GM10248 (cell line): ENCODE data around the gene PADI1.

ENCODE experiments used
- CTCF ChIA-PET: fragments of 300-600 bp; sonication (Branson Sonifier 250); formaldehyde crosslinking; extraction: SDS; loops from one replicate; lab custom pipeline; 2021; ENCODE audit warnings: antibody characterized with exemption; lab: Yijun Ruan, JAX
- POLR2A ChIA-PET: fragments of 350-650 bp; sonication (Branson Sonifier 250); formaldehyde crosslinking; extraction: SDS; loops from one replicate; lab custom pipeline; 2020; ENCODE audit warnings: antibody characterized with exemption; lab: Yijun Ruan, JAX
- DNase-seq: peaks from one replicate; pipeline ENCODE4 v3.0.0; 2012; ENCODE audit errors: extremely low spot score
- CTCF ChIP-seq: IDR thresholded peaks from 2 replicates; pipeline ENCODE4 v1.5.1; 2012; ENCODE audit warnings: mild to moderate bottlenecking, low read depth; ENCODE audit errors: extremely low read depth, missing control alignments, control extremely low read depth

Gene PADI1

GRCh38 chr1:17225140-17225539 lies 20.2 kb downstream of the PADI1 start:
- POLR2A ChIA-PET, result no interaction called here
- DNase-seq, result no peak
- TF ChIP-seq CTCF, result no peak
- CTCF ChIA-PET, result interaction anchor here (1.3 to 1.8 kb wide), 2 partner anchors 13 to 100 kb away, joined by 5 to 8 read pairs; no protein-coding TSS in a partner anchor

GRCh38 chr1:17227358-17227915 lies 22.5 kb downstream of the PADI1 start:
- TF ChIP-seq CTCF, result no peak
- CTCF ChIA-PET, result interaction anchor here (3.1 kb wide), 1 partner anchor 10 kb away, joined by 11 read pairs; no protein-coding TSS in a partner anchor

GRCh38 chr1:17228619-17229018 lies 23.7 kb downstream of the PADI1 start:
- POLR2A ChIA-PET, result no interaction called here
- TF ChIP-seq CTCF, result no peak

More at GRCh38 chr1:17227358-17227915, 22.5 kb downstream of the PADI1 start:
- POLR2A ChIA-PET, result no interaction called here
- DNase-seq, result no peak

GRCh38 chr1:17229379-17229778 lies 24.5 kb downstream of the PADI1 start:
- POLR2A ChIA-PET, result no interaction called here
- no peak for DNase-seq
- CTCF ChIA-PET, result interaction anchor here (0.8 to 13.4 kb wide), 3 partner anchors 8 to 105 kb away, joined by 3 to 209 read pairs (median 11); partner anchors contain the start of gene PADI2
- no peak for TF ChIP-seq CTCF

More at GRCh38 chr1:17228619-17229018, 23.7 kb downstream of the PADI1 start:
- DNase-seq, result no peak
- CTCF ChIA-PET, result interaction anchor here (0.8 to 3.1 kb wide), 2 partner anchors 8 to 103 kb away, joined by 3 to 11 read pairs; no protein-coding TSS in a partner anchor

- no peak for DNase-seq
- ChIA-PET CTCF (interaction anchor here (13.4 kb wide), 1 partner anchor 106 kb away, joined by 209 read pairs; the partner anchor contains the start of gene PADI2), POLR2A (no interaction called here)
- TF ChIP-seq CTCF, result no peak
Observed at GRCh38 chr1:17230106-17230505, 25.2 kb downstream of the PADI1 start.

GRCh38 chr1:17230671-17231310 lies 25.9 kb downstream of the PADI1 start:
- POLR2A ChIA-PET, result no interaction called here
- no peak for TF ChIP-seq CTCF
- no peak for DNase-seq
- CTCF ChIA-PET, result interaction anchor here (13.4 kb wide), 1 partner anchor 107 kb away, joined by 209 read pairs; the partner anchor contains the start of gene PADI2
